SU-DHL-6 (cell line): ENCODE data around the gene MMP10.

Source experiments
- EZH2phosphoT487 ChIP-seq: fragments of 200-600 bp; sonication (generic), shearing (Covaris generic); conservative IDR thresholded peaks from 2 replicates; pipeline ENCODE4 v1.6.1; 2018; ENCODE audit warnings: mild to moderate bottlenecking, antibody characterized with exemption, low read length, moderate library complexity, mixed read lengths
- TF ChIP-seq, protein P1 (sequence below): fragments of 200-600 bp; sonication (generic); IDR thresholded peaks from one replicate; pipeline ENCODE4 v1.5.1; 2017; ENCODE audit warnings: antibody characterized with exemption, mild to moderate bottlenecking, low read length, moderate library complexity; ENCODE audit not compliant: insufficient read depth, poor library complexity, severe bottlenecking

DNA sequence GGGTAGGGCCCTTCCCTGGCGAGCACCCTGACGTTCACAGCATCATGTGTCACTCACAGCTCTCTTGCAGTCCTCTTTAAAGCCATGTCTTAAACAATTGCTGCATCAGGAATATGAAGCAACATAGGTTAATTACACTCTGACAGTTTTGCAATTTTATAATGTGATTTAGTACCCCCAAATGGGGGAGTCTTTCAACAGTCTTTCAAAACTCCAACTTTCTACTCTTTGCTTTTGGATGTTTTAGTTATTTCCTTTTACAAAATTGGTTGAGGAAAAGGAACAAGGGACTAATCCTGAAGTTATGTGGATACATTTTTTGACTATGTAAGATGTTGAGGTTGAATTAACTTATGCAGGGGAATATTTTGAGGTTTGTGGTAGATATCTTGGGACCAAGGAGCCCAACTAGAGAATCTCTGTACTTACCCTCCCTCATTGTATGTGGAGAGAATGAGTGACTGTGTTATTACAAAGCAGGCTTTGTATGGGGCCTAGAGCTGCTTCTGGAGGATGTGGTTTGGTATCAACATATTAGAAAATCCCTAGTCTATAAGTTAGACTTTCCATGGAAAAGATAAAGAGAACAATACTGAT is 55.4 kb downstream of the MMP10 start, which contains the start of gene MMP8:
- TF ChIP-seq, protein P1, sequence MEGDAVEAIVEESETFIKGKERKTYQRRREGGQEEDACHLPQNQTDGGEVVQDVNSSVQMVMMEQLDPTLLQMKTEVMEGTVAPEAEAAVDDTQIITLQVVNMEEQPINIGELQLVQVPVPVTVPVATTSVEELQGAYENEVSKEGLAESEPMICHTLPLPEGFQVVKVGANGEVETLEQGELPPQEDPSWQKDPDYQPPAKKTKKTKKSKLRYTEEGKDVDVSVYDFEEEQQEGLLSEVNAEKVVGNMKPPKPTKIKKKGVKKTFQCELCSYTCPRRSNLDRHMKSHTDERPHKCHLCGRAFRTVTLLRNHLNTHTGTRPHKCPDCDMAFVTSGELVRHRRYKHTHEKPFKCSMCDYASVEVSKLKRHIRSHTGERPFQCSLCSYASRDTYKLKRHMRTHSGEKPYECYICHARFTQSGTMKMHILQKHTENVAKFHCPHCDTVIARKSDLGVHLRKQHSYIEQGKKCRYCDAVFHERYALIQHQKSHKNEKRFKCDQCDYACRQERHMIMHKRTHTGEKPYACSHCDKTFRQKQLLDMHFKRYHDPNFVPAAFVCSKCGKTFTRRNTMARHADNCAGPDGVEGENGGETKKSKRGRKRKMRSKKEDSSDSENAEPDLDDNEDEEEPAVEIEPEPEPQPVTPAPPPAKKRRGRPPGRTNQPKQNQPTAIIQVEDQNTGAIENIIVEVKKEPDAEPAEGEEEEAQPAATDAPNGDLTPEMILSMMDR = no peak
- no peak for TF ChIP-seq EZH2phosphoT487
